Measurements from ENCODE around the gene FTO. TPM values are rescaled to one million over a fixed set of nuclear protein-coding genes. Genes with fewer than 3 reads are reported as not detected.

Gene FTO
- total RNA-seq, 4 donors from 2014 or later, result 70.9 to 89.7 (median 86.8) TPM

DNA sequence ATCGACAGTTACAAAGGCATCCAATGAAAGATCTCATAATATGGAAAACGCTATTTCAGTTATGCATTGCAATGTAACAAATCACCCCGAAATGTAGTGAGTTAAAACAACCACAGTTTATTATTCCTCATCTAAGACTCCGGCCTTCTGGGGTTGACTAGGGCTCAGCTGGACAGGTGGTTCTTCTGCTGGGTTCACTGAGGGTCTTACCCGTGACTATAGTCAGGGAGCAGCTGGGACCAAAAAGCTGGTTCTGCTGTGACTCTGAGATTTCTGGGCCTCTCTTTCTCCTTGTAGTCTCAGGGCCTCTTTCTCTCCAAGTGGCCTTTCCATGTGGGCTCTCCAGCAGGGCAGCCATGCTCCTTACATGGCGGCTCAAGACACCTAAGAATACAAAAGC lies 386.6 kb downstream of the FTO start:
- DNase-seq (ENCODE audit: low spot score) (no peak), ATAC-seq (ENCODE audit: low FRiP score) (no peak)
- no peak for TF ChIP-seq CTCF (IDR thresholded peaks at IDR 0.05)

GRCh38 chr16:54093281-54093680 lies 389.3 kb downstream of the FTO start:
- TF ChIP-seq CTCF (IDR thresholded peaks at IDR 0.05), result no peak
- DNase-seq (ENCODE audit: low spot score), result no peak

DNA sequence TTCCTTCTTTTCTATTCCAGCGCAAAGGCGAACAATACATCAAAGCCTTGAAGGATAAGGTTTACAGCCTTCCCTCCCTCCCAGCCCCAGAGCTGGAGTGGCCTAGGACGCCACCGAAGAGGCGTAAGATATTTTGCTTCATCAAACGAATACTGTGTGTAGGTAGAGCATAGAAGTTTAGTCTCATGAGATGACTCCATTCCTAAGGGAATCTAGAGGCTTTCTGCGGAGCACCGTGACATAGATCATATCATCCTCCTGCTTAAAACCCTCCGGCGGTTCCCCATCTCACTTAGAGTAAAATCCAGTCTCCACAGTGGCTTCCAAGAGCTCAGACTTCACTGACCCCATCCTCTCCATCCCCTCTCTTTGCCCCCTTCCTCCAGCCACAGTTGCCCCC lies 390.7 kb downstream of the FTO start:
- ATAC-seq (ENCODE audit: low FRiP score) (no peak), DNase-seq (ENCODE audit: low spot score) (no peak)
- no peak for TF ChIP-seq CTCF (IDR thresholded peaks at IDR 0.05)

More at GRCh38 chr16:54093281-54093680, 389.3 kb downstream of the FTO start:
- ATAC-seq (ENCODE audit: low FRiP score), result no peak

DNA sequence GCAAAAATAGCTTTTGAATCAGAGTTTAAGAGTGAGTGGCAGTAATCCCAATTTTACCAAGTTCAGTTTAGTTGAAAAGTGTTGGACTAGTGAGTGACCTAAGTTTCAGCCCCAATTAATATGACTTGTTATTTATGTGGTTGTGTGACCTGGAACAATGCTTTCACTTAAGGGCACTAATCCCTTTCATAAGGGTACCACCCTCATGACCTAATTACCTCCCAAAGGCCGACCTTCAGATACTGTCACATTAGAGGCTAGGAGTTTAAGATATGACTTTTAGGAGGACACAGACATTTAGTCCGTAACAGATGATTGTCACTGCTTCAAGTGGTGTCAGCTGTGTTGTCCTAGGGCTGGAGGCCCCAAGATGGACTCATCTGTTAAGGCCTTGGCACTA lies 392.7 kb downstream of the FTO start:
- DNase-seq (ENCODE audit: low spot score), result no peak
- no peak for TF ChIP-seq CTCF (IDR thresholded peaks at IDR 0.05)
- no peak for ATAC-seq (ENCODE audit: low FRiP score)

GRCh38 chr16:54097774-54098173 lies 393.8 kb downstream of the FTO start:
- no peak for TF ChIP-seq CTCF (IDR thresholded peaks at IDR 0.05)
- ATAC-seq (ENCODE audit: low FRiP score), result no peak
- no peak for DNase-seq (ENCODE audit: low spot score)

- ATAC-seq (ENCODE audit: low FRiP score) (no peak), DNase-seq (ENCODE audit: low spot score) (no peak)
- no peak for TF ChIP-seq CTCF (IDR thresholded peaks at IDR 0.05)
Observed at GRCh38 chr16:54098247-54098646, 394.3 kb downstream of the FTO start.

DNA sequence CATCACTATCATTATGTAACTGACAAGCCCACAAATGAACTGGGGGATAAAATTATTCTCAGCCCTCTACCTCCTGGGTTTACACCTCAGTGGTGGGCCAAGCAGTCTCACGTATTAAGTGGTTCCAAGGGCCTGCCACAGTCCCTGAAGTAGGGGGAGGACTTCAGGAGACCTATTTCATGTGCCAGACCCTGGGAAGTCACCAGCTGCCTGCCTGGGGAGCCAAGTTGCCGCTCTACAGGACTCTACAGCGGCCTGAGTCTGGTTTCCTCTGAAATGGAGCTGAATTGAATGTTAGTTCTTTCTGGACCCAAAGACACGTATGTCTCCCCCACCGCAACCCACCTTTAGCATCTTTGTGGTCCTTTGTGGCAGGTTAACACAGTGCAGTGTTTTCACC lies 395.7 kb downstream of the FTO start:
- no peak for TF ChIP-seq CTCF (IDR thresholded peaks at IDR 0.05)
- DNase-seq (ENCODE audit: low spot score) (no peak), ATAC-seq (ENCODE audit: low FRiP score) (no peak)

Measured in omental fat pad (tissue), 4 donors.